ENCODE data around the gene RTKN.
"Not testable (repeated sequence)": the region's sequence is repeated elsewhere in the genome, so short reads cannot be mapped to it uniquely, and the experiment has no call there.

Gene RTKN

DNA sequence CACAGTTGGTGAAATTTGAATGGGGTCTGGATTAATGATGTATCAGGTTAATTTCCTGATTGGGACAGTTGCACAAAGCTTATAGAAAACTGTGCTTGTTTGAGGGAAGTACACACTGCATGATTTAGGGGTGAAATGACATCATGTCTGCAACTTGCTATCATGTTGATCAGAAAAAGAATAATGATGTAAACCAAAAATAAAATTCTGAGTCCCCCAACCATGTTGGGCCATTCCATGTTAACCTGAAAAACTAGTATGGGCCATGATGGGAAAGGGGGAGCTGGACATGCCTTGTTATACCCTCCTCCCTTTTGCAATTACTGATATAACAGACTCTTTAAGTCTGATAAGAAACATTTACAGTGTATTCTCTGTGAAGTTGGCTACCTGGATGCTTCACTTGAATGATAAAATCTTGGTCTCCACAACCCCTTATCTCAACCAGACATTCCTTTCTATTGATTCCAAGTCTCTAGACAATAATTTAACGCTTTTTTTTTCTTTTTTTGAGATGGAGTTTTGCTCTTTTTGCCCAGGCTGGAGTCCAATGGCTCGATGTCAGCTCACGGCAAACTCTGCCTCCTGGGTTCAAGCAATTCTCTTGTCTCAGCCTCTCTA, 8.9 kb upstream of the RTKN start:
- no peak overlapping the region for H3K27ac Mint-ChIP-seq

DNA sequence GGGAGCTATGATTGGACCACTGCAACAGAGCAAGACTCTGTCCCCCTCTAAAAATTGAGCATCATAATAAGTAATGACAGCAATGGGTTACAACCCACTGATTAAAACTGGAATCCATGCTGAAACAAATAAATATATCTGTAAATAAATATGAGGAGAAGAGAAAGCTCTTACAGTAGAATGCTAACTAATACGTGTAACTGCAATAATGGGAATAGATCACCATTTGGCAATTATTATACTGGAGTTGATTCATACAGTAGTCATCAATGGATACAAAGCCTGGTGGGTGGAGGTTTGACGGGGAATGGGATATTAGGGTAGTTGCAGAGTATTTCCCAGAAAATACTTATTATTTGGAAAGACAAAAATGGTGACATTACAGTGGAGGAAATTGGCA, 7.0 kb upstream of the RTKN start:
- Mint-ChIP-seq H3K27me3 (peaks cover 15% of the 10 kb centered on the region), H3K27ac (no peak overlapping the region), H3K4me1 (peaks cover 15% of the 10 kb centered on the region), H3K9me3 (no peaks in the 10 kb centered on the region), H3K4me3 (no peak overlapping the region)
- ATAC-seq (no peak), DNase-seq (no peak)

More for the DNA sequence above, 8.9 kb upstream of the RTKN start:
- ATAC-seq (no peak), DNase-seq (no peak)
- no peaks in the 10 kb centered on the region for H3K9me3 Mint-ChIP-seq
- H3K4me3 Mint-ChIP-seq = no peak overlapping the region
- peaks cover 25% of the 10 kb centered on the region for H3K4me1 Mint-ChIP-seq
- no peaks in the 10 kb centered on the region for H3K27me3 Mint-ChIP-seq

DNA sequence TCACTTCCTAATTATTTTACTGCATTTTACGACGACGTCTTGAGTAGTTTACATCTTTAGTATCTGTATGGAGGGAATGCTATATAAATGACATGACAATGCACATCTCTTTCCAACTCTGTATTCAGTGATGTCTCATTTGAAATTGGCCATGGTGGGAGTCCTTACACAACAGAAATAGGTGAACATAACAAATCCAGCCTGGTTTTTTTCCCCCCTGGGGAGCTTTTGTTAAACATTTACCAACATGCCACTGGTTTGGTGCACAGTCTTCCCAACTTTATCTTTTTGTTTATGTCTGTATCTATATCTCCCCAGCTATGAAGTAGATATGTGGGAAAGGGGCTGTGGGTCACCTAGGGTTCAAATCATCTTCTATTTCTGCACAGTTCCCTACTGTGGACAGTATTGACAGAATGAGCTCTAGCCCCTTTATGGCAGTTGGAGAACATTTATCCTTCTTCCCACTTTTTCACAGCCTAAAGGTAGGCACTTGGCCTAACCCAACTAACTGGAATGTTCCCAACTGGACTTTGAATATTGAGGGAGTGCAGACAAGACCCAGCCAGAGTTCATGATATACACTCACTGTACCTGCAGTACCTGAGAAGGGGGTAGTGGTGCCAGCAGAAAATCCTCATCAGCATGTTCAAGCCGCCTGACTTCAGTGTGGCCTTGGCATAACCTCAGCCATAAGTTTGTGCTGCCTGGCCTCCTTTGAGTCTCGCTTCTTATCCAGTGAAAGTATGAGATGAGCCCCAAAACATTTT, 5.7 kb upstream of the RTKN start:
- DNase-seq (no peak), ATAC-seq (no peak)
- H3K4me3 Mint-ChIP-seq = no peak overlapping the region
- H3K27ac Mint-ChIP-seq = no peak overlapping the region
- peaks cover 9% of the 10 kb centered on the region for H3K4me1 Mint-ChIP-seq
- H3K9me3 Mint-ChIP-seq = no peaks in the 10 kb centered on the region
- H3K27me3 Mint-ChIP-seq = peaks cover 21% of the 10 kb centered on the region

DNA sequence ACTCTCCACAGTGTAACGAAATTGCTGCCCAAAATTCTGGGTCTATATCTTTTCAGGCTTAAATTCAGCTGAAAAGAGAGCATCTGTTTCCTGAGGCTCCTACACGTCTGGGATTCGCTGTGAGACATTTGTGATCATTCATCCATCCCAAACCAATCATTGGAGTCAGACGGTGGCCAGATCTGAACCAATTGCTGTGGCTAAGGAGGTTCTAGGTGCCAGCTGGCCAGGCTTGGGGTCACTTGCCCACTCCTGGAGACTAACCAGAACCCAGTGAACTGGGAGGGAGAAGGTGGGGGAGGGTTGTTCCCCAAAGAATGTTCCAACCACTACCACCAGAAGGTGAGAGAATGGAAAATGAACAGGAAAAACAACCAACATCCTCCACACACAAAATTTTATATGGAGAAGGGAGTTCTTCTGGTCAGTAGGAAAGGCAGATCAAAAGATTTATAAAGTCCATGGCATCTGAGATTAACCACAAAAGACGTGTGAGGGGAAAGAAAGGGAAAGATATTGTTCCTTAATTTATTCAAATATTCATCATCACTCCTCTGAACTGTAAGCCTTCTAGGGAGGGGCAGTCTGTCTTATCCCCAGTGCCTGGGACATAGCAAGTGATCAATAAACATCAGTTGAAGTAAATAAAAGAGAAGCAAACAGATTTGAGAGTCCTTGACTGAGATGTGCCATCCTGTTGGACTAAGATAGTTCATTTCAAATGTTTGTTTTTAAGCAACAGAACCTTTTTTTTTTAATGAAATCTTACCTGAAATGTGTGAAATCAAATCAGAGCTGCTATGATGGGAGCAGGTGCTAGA, 3.0 kb upstream of the RTKN start:
- no peak overlapping the region for H3K4me3 Mint-ChIP-seq
- DNase-seq = no peak
- no peak for ATAC-seq
- H3K27me3 Mint-ChIP-seq = peaks cover 48% of the 10 kb centered on the region
- H3K9me3 Mint-ChIP-seq = no peaks in the 10 kb centered on the region
- peak overlapping the region in 1 of 2 donors; percentile 69 for H3K27ac Mint-ChIP-seq
- H3K4me1 Mint-ChIP-seq = peaks cover 29% of the 10 kb centered on the region

DNA sequence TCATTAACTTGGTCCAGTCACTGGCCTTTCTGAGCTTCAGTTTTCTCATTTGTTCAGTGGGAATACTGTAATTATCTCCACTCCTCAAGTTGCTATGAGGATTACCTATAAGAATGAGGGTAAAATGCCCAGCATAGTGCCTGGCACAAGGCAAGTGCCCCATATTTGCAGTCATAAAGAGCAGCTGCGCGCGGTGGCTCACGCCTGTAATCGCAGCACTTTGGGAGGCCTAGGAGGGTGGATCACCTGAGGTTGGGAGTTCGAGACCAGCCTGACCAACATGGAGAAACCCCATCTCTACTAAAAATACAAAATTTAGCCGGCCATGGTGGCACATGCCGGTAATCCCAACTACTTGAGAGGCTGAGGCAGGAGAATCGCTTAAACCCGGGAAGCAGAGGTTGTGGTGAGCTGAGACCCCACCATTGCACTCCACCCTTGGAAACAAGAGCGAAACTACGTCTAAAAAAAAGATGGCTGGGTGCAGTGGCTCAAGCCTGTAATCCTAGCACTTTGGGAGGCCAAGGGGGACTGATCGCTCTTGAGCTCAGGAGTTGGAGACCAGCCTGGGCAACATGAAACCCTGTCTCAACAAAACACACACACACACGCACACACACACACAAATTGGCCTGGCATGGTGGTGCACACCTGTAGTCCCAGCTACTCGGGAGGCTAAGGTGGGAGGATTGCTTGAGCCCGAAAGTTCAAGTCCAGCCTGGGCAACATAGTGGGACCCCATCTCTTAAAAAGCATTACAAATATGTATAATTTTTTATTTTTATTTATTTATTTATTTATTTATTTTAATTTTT, 953 bp upstream of the RTKN start:
- DNase-seq, H3K27ac Mint-ChIP-seq, H3K9me3 Mint-ChIP-seq, ATAC-seq: not testable (repeated sequence)
- Mint-ChIP-seq H3K4me1 (peaks cover 31% of the 10 kb centered on the region), H3K27me3 (peaks cover 68% of the 10 kb centered on the region), H3K4me3 (peak overlapping the region; percentile 78 to 83)

DNA sequence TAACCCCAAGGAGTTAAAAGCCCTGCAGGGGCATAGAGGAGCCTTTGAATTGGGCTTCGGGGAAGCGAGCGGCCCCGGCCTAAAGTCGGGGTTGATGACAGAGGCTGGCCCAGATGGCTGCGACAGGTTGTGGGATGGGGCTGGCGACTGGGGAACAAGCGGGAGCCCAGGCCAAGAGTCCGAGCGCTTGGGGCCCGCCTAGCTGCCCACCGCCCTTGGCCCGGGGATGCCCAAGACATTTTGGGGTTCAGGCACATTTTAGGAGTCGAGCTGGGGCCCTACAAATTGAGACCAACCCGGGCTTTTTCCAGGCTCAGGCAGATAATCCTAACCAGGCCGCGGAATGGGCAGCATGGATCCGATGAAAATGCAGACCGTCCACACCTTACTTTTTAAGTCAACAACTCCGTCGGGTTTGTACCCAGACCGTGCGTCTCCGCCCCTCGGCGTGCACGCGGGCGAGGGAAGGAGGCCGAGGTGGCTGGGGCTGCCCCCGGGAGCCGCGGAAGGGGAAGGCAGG, 507 bp downstream of the RTKN start:
- Mint-ChIP-seq H3K9me3 (no peaks in the 10 kb centered on the region), H3K27ac (peak overlapping the region in 1 of 2 donors; percentile 81), H3K4me1 (peaks cover 31% of the 10 kb centered on the region), H3K4me3 (peak overlapping the region; percentile 80 to 83), H3K27me3 (peaks cover 68% of the 10 kb centered on the region)
- ATAC-seq (peak; percentile 73), DNase-seq (no peak)

DNA sequence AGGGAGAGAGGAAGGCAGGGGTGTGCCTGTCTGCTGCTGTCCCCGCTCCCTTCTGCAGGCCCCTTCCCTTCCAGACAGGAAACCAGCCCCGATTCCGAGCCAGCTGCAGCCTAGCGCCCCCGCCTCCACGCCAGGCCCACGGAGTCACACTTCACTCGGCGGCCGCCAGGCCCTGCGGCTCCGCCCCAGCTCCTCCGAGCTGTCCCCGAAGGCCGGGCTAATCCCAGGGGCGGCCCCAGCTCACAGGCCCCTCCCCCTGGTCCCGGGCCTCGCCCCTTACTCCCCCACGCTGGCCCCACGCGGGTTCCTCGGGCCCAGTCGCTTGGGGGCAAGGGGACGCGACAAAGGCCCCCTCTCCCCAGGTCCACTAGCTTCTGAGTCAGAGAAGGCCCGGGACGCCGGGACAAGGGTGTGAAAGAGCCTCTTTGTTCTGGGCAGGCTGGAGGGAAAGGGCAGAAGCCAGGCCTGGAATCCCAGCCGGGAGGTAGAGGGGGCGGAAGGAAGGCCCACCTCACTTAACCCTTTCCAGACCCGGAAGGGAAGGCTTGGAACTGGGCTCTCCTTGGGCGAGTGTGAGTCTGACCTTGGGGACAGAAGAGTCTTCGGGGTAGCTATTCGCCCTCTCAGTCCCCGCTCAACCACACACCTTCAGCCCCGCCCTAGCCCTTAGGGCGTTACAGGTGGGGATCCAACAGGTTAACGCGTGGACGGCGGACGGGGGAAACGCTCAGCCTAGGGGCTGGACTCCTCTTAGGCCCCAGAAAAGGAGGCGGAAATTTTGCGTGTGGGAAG, 1.2 kb downstream of the RTKN start:
- DNase-seq = peak; percentile 53 to 71
- Mint-ChIP-seq H3K4me3 (peak overlapping the region; percentile 80 to 83), H3K4me1 (peaks cover 31% of the 10 kb centered on the region), H3K27ac (peak overlapping the region in 1 of 2 donors; percentile 81), H3K27me3 (peaks cover 68% of the 10 kb centered on the region), H3K9me3 (no peaks in the 10 kb centered on the region)
- ATAC-seq = peak; percentile 90

DNA sequence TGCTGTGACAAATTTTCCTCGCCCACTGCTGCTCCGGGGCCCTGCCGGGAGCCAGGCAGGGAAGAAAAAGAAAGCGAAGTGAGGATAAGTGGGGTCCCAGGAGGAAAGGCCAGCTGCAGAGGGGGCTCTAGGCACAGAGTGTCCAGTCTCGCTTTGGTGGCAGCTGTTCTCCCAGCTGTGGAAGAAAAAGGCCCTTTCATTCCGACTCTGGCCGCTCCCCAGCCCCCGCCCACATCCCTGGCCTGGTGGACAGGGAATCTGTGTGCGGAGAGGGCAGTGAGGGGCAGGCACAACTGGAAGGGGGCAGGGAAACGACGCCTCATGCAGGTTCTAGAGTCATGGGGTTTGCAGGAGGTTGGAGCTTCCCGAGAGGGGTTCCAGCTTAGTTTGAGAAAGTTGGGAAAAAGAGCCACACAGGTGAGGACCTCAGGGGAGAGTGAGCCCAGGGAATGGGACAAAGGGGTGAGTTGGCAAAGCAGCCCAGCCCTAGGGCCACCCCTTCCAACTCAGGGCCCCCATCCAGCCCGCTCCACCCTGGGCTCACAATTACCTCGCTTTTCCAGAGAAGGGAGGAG, 1.8 kb downstream of the RTKN start:
- Mint-ChIP-seq H3K4me3 (peak overlapping the region; percentile 80 to 83), H3K9me3 (no peaks in the 10 kb centered on the region), H3K4me1 (peaks cover 31% of the 10 kb centered on the region), H3K27me3 (peaks cover 64% of the 10 kb centered on the region), H3K27ac (no peak overlapping the region)
- no peak for DNase-seq
- ATAC-seq = no peak

DNA sequence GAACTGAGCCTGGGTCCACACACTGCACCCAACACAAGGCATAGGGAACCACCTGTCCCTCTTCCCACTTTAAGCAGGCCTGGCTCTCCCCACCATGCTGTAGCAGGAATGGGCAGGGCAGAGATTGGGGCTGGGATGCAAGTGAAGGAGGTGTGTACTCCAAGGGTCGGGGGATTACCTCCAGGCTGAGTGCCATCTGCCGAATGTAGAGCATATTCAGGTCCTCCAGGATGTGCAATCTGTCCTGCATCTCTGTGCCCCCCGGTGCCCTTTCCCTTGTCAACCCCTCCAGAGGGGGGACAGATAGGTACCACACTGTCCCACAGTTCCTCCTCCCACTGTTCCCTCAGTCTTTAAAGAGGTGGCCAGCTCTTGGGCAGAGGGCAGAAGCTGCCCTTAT, 2.4 kb downstream of the RTKN start:
- ATAC-seq = no peak
- peak overlapping the region; percentile 80 to 83 for H3K4me3 Mint-ChIP-seq
- DNase-seq = no peak
- peaks cover 26% of the 10 kb centered on the region for H3K4me1 Mint-ChIP-seq
- no peak overlapping the region for H3K27ac Mint-ChIP-seq
- H3K27me3 Mint-ChIP-seq = peaks cover 59% of the 10 kb centered on the region
- H3K9me3 Mint-ChIP-seq = no peaks in the 10 kb centered on the region

DNA sequence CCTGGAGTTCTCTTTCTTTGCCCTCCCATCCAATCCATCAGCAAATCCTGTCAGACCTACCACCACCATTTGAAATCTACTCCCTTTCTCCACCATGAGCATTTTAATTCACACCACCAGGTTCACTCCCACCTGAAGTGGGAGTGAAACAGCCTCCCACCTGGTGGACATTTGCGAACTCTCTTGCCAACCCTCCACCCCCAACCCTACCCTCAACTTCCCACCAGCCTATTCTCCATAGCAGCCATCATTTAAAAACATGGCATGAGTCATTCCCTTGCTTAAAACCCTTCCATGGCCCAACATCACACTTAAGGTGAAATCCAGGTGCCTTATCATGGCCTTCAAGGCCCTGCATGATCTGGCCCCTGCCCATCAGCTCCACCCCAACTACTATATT, 3.5 kb downstream of the RTKN start:
- Mint-ChIP-seq H3K4me1 (peaks cover 25% of the 10 kb centered on the region), H3K4me3 (no peak overlapping the region), H3K9me3 (no peaks in the 10 kb centered on the region), H3K27ac (peak overlapping the region in 1 of 2 donors; percentile 3), H3K27me3 (peaks cover 50% of the 10 kb centered on the region)
- ATAC-seq (no peak), DNase-seq (no peak)

DNA sequence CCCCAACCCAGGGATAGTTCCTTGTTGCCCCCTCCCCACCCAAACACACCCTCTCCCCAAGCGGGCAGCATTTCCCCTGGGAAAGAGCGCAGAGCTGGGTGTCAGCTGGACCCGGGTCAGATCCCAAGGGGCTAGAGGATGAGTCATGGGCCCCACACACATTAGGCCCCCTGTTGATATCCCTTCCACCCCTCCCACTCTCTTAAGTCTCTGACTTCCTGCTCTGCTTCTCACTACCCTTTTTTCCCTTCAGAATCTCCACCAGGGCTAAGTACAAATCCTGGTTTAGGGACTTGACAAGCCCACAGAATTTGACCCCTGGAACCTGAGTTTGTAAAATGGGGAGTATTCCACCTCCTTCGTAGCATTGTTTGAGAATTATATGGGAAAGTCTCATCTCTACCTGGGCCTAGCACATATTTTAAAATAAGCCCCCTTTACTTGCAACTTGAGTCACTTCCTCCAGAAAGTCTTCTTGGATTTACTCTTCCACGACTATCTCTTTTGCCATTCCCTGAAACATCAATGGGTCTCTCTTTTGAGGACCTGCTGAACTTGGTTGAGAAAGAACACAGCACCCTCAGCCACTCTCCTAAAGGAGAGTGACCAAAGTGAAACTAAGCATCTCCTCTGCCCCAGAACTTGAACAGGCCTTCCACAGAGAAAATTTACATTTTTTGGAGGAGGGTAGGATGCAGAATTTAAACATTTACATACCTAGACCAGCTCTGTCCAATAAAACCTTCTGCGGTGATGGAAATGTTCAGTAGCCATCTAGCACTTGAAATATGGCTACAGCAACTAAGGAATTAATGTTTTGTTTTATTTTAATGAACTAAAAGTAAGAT, 4.7 kb downstream of the RTKN start:
- ATAC-seq = no peak

DNA sequence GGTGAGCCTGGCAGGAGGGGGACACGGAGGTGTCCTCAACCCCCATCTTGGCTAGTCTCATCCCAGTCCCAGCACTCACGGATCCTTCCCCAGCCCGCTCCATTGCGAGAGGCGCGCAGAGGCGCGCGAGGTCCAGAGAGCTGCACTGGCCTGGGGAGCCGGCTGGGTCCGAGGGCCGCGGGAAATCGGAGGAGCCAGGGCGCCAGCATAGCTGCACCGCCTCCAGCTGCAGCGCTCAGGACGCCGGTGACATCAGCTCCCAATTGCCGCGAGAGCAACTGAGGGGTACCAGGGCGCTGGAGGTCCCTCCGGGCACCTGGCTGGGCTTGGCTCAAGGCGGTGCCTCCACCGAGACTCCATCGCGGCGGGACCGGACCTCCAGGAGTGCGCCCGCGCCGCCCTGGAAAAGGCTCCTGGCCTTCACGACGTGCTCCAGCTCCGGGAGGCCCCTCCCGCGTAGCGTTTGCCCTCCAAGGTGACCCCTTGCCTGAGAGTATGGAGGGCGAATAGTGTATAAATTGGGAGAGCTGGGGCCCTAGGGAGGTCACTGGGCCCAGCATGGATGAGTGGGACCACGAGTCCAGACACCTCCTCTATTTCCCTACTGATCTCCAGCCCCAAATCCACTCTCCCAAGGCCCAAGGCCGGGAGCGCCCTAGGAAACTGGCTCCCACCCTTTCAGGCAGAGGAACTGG, 5.5 kb downstream of the RTKN start:
- H3K4me3 Mint-ChIP-seq = no peak overlapping the region
- DNase-seq (no peak), ATAC-seq (no peak)
- H3K27ac Mint-ChIP-seq = no peak overlapping the region
- H3K27me3 Mint-ChIP-seq = peaks cover 36% of the 10 kb centered on the region
- peaks cover 17% of the 10 kb centered on the region for H3K4me1 Mint-ChIP-seq
- H3K9me3 Mint-ChIP-seq = no peaks in the 10 kb centered on the region

More for the DNA sequence above, 4.7 kb downstream of the RTKN start:
- Mint-ChIP-seq H3K4me3 (no peak overlapping the region), H3K27me3 (peaks cover 44% of the 10 kb centered on the region), H3K4me1 (peaks cover 21% of the 10 kb centered on the region), H3K27ac (peak overlapping the region in 1 of 2 donors; percentile 22), H3K9me3 (no peaks in the 10 kb centered on the region)
- DNase-seq = no peak

DNA sequence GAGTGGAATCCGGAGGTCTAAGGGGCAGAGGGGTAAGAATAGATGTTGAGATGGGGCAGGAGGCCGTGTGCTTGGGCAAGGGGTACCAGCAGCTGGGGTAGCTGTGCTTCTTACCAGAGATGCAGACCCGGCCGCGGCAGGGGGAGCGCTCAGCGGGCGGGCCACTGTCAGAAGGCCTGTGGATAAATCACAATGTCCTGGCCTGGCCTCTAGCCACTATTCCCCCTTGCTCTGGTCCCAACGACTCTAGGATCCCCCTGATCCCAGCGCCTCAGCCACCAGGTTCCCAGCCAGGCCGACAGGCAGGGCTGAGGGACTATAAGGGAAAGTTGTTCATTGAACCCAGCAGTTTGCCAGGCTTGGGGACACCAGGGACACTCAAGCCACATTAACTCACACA, 11.2 kb downstream of the RTKN start:
- Mint-ChIP-seq H3K27me3 (no peaks in the 10 kb centered on the region), H3K4me3 (no peak overlapping the region), H3K9me3 (no peaks in the 10 kb centered on the region), H3K27ac (peak overlapping the region in 1 of 2 donors; percentile 38), H3K4me1 (no peaks in the 10 kb centered on the region)
- peak; percentile 8 for ATAC-seq
- DNase-seq = no peak

All from stimulated activated naive CD8-positive, alpha-beta T cell treated with anti-CD3 and anti-CD28 coated beads, Interleukin-15, amount 100 ng/mL, for 72 hours (primary cell).